OCI-LY1 (cell line): Measurements from ENCODE around the gene BCAS2.

ENCODE experiments used
- EZH2 ChIP-seq: fragments of 200-600 bp; sonication (generic), shearing (Covaris generic); IDR thresholded peaks from 2 replicates; pipeline ENCODE4 v1.8.0; 2017; ENCODE audit warnings: borderline replicate concordance, mixed run types, mild to moderate bottlenecking, antibody characterized with exemption, low read length, moderate library complexity, mixed read lengths
- TF ChIP-seq, protein P1 (sequence below): fragments of 200-600 bp; sonication (generic), shearing (Covaris generic); IDR thresholded peaks from 2 replicates; pipeline ENCODE4 v1.5.1; 2017; ENCODE audit warnings: mild to moderate bottlenecking, antibody characterized with exemption, low read length, moderate library complexity, mixed read lengths

DNA sequence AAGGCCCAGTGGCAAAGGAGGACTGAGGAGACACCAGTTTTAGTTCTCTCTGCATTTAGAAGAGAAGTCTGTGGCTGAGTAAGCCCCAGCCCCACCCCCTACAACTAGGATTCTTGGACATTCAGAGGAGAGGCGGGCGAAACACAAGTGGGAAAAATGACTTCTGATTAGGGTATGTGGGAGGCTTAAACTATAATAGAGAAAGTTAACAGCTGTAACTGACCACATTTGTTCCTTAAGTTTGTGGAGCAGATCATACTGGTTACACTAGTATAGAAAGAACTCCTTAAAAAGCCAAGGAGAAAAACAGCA, 59.2 kb downstream of the BCAS2 start:
- no peak for TF ChIP-seq EZH2
- TF ChIP-seq, protein P1, sequence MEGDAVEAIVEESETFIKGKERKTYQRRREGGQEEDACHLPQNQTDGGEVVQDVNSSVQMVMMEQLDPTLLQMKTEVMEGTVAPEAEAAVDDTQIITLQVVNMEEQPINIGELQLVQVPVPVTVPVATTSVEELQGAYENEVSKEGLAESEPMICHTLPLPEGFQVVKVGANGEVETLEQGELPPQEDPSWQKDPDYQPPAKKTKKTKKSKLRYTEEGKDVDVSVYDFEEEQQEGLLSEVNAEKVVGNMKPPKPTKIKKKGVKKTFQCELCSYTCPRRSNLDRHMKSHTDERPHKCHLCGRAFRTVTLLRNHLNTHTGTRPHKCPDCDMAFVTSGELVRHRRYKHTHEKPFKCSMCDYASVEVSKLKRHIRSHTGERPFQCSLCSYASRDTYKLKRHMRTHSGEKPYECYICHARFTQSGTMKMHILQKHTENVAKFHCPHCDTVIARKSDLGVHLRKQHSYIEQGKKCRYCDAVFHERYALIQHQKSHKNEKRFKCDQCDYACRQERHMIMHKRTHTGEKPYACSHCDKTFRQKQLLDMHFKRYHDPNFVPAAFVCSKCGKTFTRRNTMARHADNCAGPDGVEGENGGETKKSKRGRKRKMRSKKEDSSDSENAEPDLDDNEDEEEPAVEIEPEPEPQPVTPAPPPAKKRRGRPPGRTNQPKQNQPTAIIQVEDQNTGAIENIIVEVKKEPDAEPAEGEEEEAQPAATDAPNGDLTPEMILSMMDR: no peak
